Left renal cortex interstitium (tissue), 4 donors: ENCODE data around the gene CRISPLD2. TPM values are rescaled to one million over a fixed set of nuclear protein-coding genes. Genes with fewer than 3 reads are reported as not detected.

ENCODE experiments used
- DNase-seq, 4 donors: peaks; one replicate each; pipeline ENCODE4 v3.0.0-alpha.2; 2013; ENCODE audit warnings: low read depth in 4 of 4, low spot score in 2 of 4, missing footprints in 1 of 4
- polyA plus RNA-seq, 4 donors: library from polyadenylated mRNA; unstranded; fragments of 120-200 nt; gene quantifications; one replicate each; pipeline ENCODE4 v1.2.1, GENCODE V29; 2013; ENCODE audit not compliant: insufficient read length in 4 of 4

Gene CRISPLD2
- polyA plus RNA-seq, 4 donors = 7.2 to 8.3 (median 8.0) TPM

GRCh38 chr16:84838383-84838948 is 18.7 kb downstream of the CRISPLD2 start:
- DNase-seq = no peak

- no peak for DNase-seq
These were observed 19.3 kb downstream of the CRISPLD2 start for GRCh38 chr16:84839054-84839453.

GRCh38 chr16:84839956-84840355 is 20.2 kb downstream of the CRISPLD2 start:
- DNase-seq = no peak

- no peak for DNase-seq
These were observed 21.2 kb downstream of the CRISPLD2 start for GRCh38 chr16:84840687-84841627.

GRCh38 chr16:84841787-84842300 is 22.1 kb downstream of the CRISPLD2 start:
- no peak for DNase-seq

- no peak for DNase-seq
These were observed 22.8 kb downstream of the CRISPLD2 start for GRCh38 chr16:84842516-84843148.

GRCh38 chr16:84843149-84844048 is 23.6 kb downstream of the CRISPLD2 start:
- DNase-seq = no peak

- DNase-seq = no peak
These were observed 24.2 kb downstream of the CRISPLD2 start for GRCh38 chr16:84844049-84844350.

GRCh38 chr16:84844559-84845495 is 25.0 kb downstream of the CRISPLD2 start:
- no peak for DNase-seq

GRCh38 chr16:84845496-84846002 is 25.8 kb downstream of the CRISPLD2 start:
- no peak for DNase-seq

- no peak for DNase-seq
These were observed 28.0 kb downstream of the CRISPLD2 start for GRCh38 chr16:84847564-84848355.

- DNase-seq = no peak
These were observed 29.3 kb downstream of the CRISPLD2 start for GRCh38 chr16:84848986-84849634.

- no peak for DNase-seq
These were observed 30.0 kb downstream of the CRISPLD2 start for GRCh38 chr16:84849751-84850150.

GRCh38 chr16:84850714-84851113 is 30.9 kb downstream of the CRISPLD2 start:
- no peak for DNase-seq

- no peak for DNase-seq
These were observed 31.7 kb downstream of the CRISPLD2 start for GRCh38 chr16:84851192-84852127.

GRCh38 chr16:84853534-84853933 is 33.7 kb downstream of the CRISPLD2 start:
- no peak for DNase-seq

- DNase-seq = no peak
These were observed 35.0 kb downstream of the CRISPLD2 start for GRCh38 chr16:84854759-84855158.
